NCI-H2196 (cell line): ENCODE data around the gene DNAJC10.

ENCODE experiments used
- DNase-seq: peaks from one replicate; lab custom pipeline; 2025; ENCODE audit not compliant: unreplicated experiment; lab: John Stamatoyannopoulos, UW

The DNAJC10 gene

GRCh38 chr2:182784058-182784706 lies 68.1 kb downstream of the DNAJC10 start:
- no peak for DNase-seq

DNA sequence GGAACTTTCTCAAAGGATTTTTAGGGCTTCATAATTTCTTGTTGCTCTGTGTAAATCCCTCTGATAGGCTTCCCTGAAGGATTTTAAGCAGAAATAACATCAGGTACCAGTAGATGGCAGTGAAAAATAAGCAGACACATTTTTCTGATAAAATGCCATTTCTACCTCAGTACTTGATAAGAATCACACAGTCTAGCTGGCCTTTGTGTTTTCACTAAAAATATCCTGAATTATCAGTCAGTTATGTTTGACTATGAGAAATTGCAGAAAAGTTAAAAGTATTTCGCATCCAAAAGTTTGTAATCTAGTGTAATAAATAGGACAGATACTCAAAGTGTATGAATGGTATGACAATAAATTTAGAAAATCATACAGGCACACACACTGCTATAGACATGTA lies 68.7 kb downstream of the DNAJC10 start:
- DNase-seq: peak; percentile 24

- no peak for DNase-seq
Observed at GRCh38 chr2:182792441-182792840, 76.4 kb downstream of the DNAJC10 start.

DNA sequence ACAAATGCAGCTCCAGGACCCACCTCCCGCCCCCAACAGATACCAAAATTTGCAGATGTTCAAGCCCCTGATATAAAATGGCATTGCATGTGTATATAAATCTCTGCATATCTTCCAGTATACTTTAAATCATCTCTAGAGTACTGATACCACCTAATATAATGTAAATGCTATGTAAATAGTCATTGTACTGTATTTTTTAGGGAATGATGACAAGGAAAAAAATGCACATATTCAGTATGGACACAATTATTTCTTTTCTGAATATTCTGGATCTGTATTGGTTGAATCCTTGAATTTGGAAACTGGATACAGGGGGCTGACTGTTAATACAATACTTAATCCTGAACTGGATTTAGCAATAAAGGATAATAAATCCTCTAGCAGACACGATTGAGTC lies 82.7 kb downstream of the DNAJC10 start:
- DNase-seq: no peak

- DNase-seq: no peak
Observed at GRCh38 chr2:182804128-182804527, 88.1 kb downstream of the DNAJC10 start.

DNA sequence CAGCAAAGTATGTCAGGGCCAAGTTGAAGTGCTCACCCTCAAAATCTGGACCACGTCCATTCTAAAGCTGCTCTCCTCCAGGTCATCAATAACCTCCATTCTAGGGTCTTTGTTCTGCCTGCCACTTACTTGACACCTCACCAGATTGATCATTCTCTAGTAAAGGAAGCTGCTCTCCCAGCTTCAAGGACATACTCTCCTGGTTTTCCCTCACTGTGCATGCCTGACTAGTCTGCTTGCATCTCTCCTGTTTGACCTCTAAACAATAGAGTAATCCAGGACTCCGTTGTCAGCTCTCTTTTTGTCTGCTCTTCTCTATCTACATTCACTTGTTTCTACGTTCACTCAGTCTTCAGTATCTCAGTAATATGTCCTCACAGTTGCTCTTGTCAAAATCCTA lies 91.3 kb downstream of the DNAJC10 start:
- DNase-seq: no peak

GRCh38 chr2:182810087-182810486 lies 94.0 kb downstream of the DNAJC10 start:
- no peak for DNase-seq

DNA sequence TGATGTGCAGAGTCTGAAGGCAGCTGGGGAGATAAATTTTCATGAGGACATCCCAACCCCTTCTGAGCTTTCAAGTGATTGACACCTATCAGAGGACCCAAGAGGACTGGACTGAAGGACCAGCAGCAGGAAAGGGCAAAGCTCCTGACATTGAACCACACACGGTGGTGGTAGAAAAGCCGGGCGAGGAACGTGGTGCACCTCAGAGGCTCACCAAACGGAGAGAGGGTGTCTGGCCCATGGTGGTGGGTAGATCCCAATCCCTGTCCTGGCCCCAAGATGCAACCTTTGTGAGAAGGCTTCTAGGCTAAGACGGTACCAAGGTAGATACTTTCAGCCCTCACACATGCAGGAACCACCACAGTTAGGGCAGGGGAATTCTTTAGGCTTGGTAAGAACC lies 98.3 kb downstream of the DNAJC10 start:
- no peak for DNase-seq

GRCh38 chr2:182814804-182815203 lies 98.7 kb downstream of the DNAJC10 start:
- no peak for DNase-seq

- no peak for DNase-seq
Observed at GRCh38 chr2:182816866-182817265, 100.8 kb downstream of the DNAJC10 start.

DNA sequence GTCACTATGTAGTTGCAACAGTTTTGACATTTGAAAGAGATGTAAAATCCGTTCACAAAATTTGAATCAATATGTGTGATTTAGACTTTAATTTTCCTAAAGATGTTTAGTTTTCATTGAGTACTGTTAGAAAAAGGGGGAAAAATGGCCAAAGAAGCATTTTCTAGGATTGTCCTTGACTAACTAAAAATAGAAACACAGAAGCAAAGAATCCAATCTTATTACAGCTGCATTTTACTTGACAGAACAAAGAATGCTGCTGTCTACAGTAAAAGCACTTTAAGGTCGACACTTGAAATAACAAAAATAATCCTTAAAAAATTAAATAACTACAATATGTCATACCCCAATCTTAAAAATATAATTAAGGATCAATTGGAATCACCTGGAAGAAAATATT lies 101.5 kb downstream of the DNAJC10 start:
- no peak for DNase-seq

GRCh38 chr2:182818501-182818900 lies 102.4 kb downstream of the DNAJC10 start:
- no peak for DNase-seq

GRCh38 chr2:182818925-182819324 lies 102.9 kb downstream of the DNAJC10 start:
- no peak for DNase-seq

GRCh38 chr2:182819412-182819811 lies 103.4 kb downstream of the DNAJC10 start:
- DNase-seq: no peak

DNA sequence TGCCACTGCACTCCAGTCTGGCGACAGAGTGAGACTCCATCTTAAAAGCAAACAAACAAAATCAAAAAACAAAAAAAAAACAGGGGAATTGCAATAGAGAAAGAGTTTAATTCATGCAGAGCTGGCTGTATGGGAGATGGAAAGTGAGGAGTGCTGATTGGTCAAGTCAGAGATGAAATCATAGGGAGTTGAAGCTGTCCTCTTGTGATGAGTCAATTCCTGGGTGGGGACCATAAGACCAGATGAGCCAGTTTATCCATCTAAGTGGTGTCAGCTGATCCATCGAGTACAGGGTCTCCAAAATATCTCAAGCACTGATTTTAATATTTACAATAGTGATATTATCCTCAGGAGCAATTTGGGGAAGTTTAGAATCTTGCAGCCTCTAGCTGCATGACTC lies 105.1 kb downstream of the DNAJC10 start:
- no peak for DNase-seq

- DNase-seq: no peak
Observed at GRCh38 chr2:182822733-182823132, 106.7 kb downstream of the DNAJC10 start.

DNA sequence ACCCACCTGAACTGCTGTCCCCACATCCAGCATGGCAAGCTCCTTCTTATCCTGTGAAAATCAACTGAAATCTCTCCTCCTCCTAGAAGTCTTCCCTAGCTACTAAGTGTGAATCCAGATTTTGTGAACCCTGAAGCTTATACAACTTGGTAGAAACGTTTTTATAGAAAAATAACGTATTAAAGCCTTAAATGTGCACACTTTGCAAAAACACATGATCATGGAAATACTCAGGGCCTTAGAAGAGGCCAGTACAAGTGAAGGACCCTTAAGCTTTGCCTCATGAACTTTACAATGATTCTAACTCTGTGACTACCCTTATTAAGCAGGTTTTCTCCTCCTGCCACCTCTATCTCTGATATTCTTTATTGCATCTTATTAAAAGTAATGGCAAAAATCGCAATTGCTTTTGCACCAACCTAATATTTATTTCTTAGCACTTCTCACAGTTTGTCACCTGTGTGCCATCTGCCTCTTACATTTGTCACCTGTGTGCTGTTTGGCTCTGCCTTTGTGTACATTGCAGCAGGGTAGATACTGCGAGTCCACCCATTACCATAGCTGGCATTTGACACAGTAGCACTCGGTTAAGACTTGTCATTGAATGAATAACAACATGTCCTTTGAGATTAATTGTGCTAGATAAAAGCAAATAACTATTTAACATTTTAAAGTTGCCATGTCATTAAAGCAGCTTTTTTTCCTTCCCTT lies 108.2 kb downstream of the DNAJC10 start:
- DNase-seq: no peak

GRCh38 chr2:182824767-182825158 lies 108.7 kb downstream of the DNAJC10 start:
- DNase-seq: no peak

DNA sequence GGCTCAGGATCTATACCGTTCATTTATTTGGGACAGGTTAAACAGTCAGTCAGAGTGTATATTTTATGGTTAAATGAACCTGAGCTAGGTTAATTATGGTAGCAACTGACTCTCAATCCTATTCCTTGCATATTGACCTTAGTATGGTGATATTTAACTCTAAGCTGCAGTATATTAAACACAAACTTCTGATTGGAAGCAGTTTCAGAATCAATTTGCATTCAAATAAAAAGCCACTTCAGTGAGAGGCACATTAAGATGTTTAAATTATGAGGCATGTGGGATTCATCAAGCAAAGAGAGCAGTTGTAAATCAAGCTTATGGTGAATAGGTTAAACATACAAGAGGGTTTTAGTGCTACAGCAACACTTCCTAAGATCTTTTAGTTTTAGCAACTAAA lies 110.0 kb downstream of the DNAJC10 start:
- DNase-seq: no peak

GRCh38 chr2:182826496-182826895 lies 110.4 kb downstream of the DNAJC10 start:
- DNase-seq: no peak

- no peak for DNase-seq
Observed at GRCh38 chr2:182827182-182827879, 111.3 kb downstream of the DNAJC10 start.

DNA sequence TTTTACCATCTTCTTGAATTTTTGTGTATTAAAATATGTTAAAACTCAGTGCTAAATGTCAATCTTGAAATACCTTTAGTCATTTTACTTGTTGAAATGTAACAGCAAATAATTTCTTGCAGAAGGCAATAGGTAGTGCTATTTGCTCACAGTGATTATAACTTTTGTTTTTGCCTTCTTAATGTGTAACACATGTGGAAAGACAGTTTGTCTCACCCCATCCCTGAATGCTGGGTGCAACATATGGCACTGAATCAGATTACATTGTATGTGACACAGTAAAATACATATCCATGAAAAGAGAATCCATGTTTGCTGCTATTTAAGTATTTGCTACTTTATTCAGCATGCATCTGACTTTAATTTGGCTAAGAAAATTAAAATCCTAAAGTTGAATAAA lies 115.0 kb downstream of the DNAJC10 start:
- DNase-seq: no peak
